HepG2 (cell line): ENCODE data around the gene FLOT2. TPM values are rescaled to one million over a fixed set of nuclear protein-coding genes. Genes with fewer than 3 reads are reported as not detected.

ENCODE experiments used
- ATAC-seq: fragments of 200-7000 bp; cut with Tn5 transposase; 3 replicates; pipeline ENCODE4 v1.9.1; 2020; ENCODE audit warnings: mild to moderate bottlenecking, moderate library complexity
- BruUV-seq: library from RNA; stranded (reverse); fragments of 400-500 nt; replicated peaks from 2 replicates; lab custom pipeline; 2021; lab: Mats Ljungman, UMichigan
- CTCF ChIA-PET: fragments of 300-600 bp; formaldehyde crosslinking; extraction: SDS; loops from one replicate; lab custom pipeline; 2021; ENCODE audit warnings: low total read pairs, inconsistent platforms, low intra/inter-chr PET ratio; lab: Yijun Ruan, JAX
- POLR2A ChIA-PET: fragments of 350-600 bp; sonication (Branson Sonifier 250); formaldehyde crosslinking; loops from one replicate; lab custom pipeline; 2020; ENCODE audit warnings: antibody characterized with exemption, inconsistent platforms; lab: Yijun Ruan, JAX
- DNase-seq: peaks from one replicate; pipeline ENCODE4 v3.0.0-alpha.2; 2015; ENCODE audit warnings: low spot score
- FAIRE-seq: peaks from 3 replicates; lab custom pipeline; 2011; peaks lifted over from hg19 to GRCh38; lab: Jason Lieb, UNC
- H2AFZ ChIP-seq: one replicate; pipeline ENCODE4 v1.6.1; 2011; ENCODE audit warnings: low read length, inconsistent platforms
- H3K27ac ChIP-seq: fragments of 300-600 bp; 3 replicates; pipeline ENCODE4 v1.8.0; 2011; ENCODE audit warnings: mixed run types, mild to moderate bottlenecking, mixed read lengths, low read length, inconsistent platforms; ENCODE audit not compliant: insufficient read depth; ENCODE audit errors: extremely low read length
- H3K27me3 ChIP-seq, 2 experiments: fragments of 200-600 bp in 1 of 2; 2 replicates in 1 of 2; 3 replicates in 1 of 2; pipeline versions ENCODE4 v1.6.0 to v1.8.0; 2011; ENCODE audit warnings: low read length in 2 of 2, mild to moderate bottlenecking in 2 of 2, moderate library complexity in 2 of 2, inconsistent platforms in 1 of 2; ENCODE audit not compliant: insufficient read depth in 2 of 2, control insufficient read depth in 1 of 2
- H3K36me3 ChIP-seq, 2 experiments: fragments of 200-600 bp in 1 of 2; replicated peaks in 1 of 2; 2 replicates in 1 of 2; 3 replicates in 1 of 2; pipeline versions ENCODE4 v1.5.1 to v1.8.0; 2011; ENCODE audit warnings: low read length in 2 of 2, inconsistent platforms in 1 of 2; ENCODE audit not compliant: insufficient read depth in 2 of 2, control insufficient read depth in 1 of 2
- H3K4me1 ChIP-seq: 2 replicates; pipeline ENCODE4 v1.5.1; 2012; ENCODE audit warnings: low read length, inconsistent platforms; ENCODE audit not compliant: insufficient read depth
- H3K4me2 ChIP-seq: 2 replicates; pipeline ENCODE4 v1.6.0; 2011; ENCODE audit warnings: low read depth, low read length, inconsistent platforms
- H3K4me3 ChIP-seq, 3 experiments: fragments of 200-600 bp in 1 of 3; sonication (generic), shearing (Covaris generic) in 1 of 3; replicated peaks in 1 of 3; 2 replicates each; pipeline ENCODE4 v1.5.1; 2011 to 2016; ENCODE audit warnings: low read length in 3 of 3, inconsistent platforms in 2 of 3, low read depth in 2 of 3, mild to moderate bottlenecking in 2 of 3, control low read depth in 1 of 3, mixed read lengths in 1 of 3; ENCODE audit not compliant: insufficient read depth in 1 of 3
- H3K79me2 ChIP-seq: one replicate; pipeline ENCODE4 v1.6.1; 2011; ENCODE audit warnings: low read length, inconsistent platforms; ENCODE audit not compliant: insufficient read depth
- H3K9ac ChIP-seq: 2 replicates; pipeline ENCODE4 v1.6.0; 2011; ENCODE audit warnings: mild to moderate bottlenecking, low read depth, low read length, inconsistent platforms; ENCODE audit not compliant: insufficient read depth
- H3K9me3 ChIP-seq: 2 replicates; pipeline ENCODE4 v1.5.1; 2012; ENCODE audit warnings: mild to moderate bottlenecking, low read length
- H4K20me1 ChIP-seq: 2 replicates; pipeline ENCODE4 v1.6.0; 2011; ENCODE audit warnings: inconsistent platforms, mild to moderate bottlenecking, low read length, moderate library complexity; ENCODE audit not compliant: insufficient read depth
- BRCA1 ChIP-seq: sonication (generic); formaldehyde crosslinking; IDR thresholded peaks from 2 replicates; pipeline ENCODE4 v1.4.0; 2020; ENCODE audit warnings: missing genetic modification reagents
- CENPX ChIP-seq: sonication (generic); formaldehyde crosslinking; IDR thresholded peaks from 2 replicates; pipeline ENCODE4 v1.9.0; 2021; ENCODE audit warnings: mild to moderate bottlenecking, missing genetic modification reagents, moderate library complexity
- FOXA3 ChIP-seq: IDR thresholded peaks from 2 replicates; pipeline ENCODE4 v1.6.1; 2016; ENCODE audit warnings: missing genetic modification reagents, missing compliant biosample characterization
- KLF12 ChIP-seq: sonication (generic); formaldehyde crosslinking; IDR thresholded peaks from 2 replicates; pipeline ENCODE4 v1.4.0; 2020; ENCODE audit warnings: missing genetic modification reagents, borderline replicate concordance
- NFYB ChIP-seq: sonication (generic); formaldehyde crosslinking; IDR thresholded peaks from 2 replicates; pipeline ENCODE4 v1.4.0; 2020; ENCODE audit warnings: missing genetic modification reagents
- SAP130 ChIP-seq: IDR thresholded peaks from 2 replicates; pipeline ENCODE4 v1.6.1; 2016; ENCODE audit warnings: low read depth
- ZNF879 ChIP-seq: sonication (generic); formaldehyde crosslinking; IDR thresholded peaks from 2 replicates; pipeline ENCODE4 v1.8.1; 2023; ENCODE audit warnings: missing genetic modification reagents
- WGBS: methylation state at CpG from one replicate; pipeline ENCODE4 v1.1.6; 2017; ENCODE audit warnings: low lambda C conversion rate; 5-methylcytosine and 5-hydroxymethylcytosine counted together
- in situ Hi-C: cut with HindIII; loops from 2 replicates; pipeline ENCODE4 v1.10.0; 2017; ENCODE audit warnings: low pct_unique_long_range_greater_than_20kb; ENCODE audit not compliant: extremely low pct_ligation_motif_present
- intact Hi-C: fragments of 100-400 bp; cut with micrococcal nuclease; formaldehyde crosslinking; loops from one replicate; pipeline ENCODE4 v1.10.0; 2022; ENCODE audit not compliant: unreplicated experiment
- polyA plus RNA-seq, 8 experiments: library from polyadenylated mRNA; depleted of rRNA in 3 of 8; stranded (reverse) in 7 of 8; unstranded in 1 of 8; fragments of >200 nt; fragmentation: Illumina TruSeq in 4 of 8; extraction: Trizol in 4 of 8; gene quantifications; 2 replicates each; pipeline versions ENCODE4 v1.2.1 to v1.2.3, GENCODE V29; 2011 to 2016; ENCODE audit warnings: low read depth in 4 of 8, missing spikeins in 1 of 8, mixed read lengths in 1 of 8; ENCODE audit not compliant: insufficient read depth in 1 of 8
- total RNA-seq, 5 experiments: library from RNA; depleted of rRNA; stranded (reverse); fragments of >200 nt; fragmentation: Illumina TruSeq; extraction: Trizol; gene quantifications; 2 replicates each; pipeline ENCODE4 v1.2.3, GENCODE V29; 2016; ENCODE audit warnings: low read depth in 1 of 5
- TF ChIP-seq, protein P1 (sequence below): sonication (generic); formaldehyde crosslinking; IDR thresholded peaks from 2 replicates; pipeline ENCODE4 v1.4.0; 2020; ENCODE audit warnings: low read depth, missing genetic modification reagents
- TF ChIP-seq, protein P2 (sequence below): IDR thresholded peaks from 2 replicates; pipeline ENCODE4 v1.6.1; 2018; ENCODE audit warnings: missing genetic modification reagents, mild to moderate bottlenecking, missing compliant biosample characterization

FLOT2 gene
- total and polyA plus RNA-seq, 2 of the 13 experiments (the other 11 are each of a cell fraction or from before 2014, with no cell fraction given): 54.3 to 54.5 TPM

DNA sequence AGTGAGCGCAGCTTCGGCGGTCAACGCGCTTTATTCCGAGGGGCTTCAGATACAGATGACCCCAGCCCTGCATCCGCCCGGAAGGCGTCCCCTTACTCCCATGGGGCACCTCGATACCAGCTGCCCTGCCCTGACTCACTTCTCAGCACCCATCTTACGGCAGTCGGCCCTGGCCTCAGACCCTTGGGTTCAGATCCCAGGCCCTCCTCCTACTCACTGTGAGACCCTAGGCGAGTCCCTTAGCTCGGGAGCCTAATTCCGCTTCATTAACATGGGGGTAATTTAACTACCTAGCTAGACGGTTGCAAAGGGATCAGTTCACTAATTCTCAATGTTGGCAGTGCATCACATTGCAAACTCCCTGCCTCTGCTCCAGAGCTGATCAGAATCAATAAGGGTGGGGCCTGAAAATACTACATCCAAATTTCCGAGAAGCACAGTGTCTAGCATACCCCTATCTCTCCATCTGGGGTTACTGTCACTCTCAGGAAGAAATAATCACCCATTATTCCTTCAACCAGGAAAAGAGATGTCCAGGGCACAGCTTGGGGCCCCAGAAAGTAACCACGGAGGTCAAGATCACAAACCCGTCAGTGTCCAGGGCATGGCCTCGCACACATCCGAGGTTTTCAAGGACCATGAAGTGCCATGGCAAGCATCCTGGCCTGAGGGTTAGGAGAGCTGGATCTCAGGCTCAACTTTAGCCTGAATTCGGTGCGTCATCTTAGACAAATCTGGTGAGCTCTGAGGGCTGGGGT, 415 bp upstream of the FLOT2 start (continued):
- TF ChIP-seq KLF12 (CRISPR knock-in tag) (0 out of 2 replicates have a peak, but pooled peaks have one; percentile 65), SAP130 (CRISPR knock-in tag) (no peak), NFYB (CRISPR knock-in tag) (no peak), FOXA3 (CRISPR knock-in tag) (no peak; the same call in 1 of the 2 replicates)
- TF ChIP-seq, protein P1, sequence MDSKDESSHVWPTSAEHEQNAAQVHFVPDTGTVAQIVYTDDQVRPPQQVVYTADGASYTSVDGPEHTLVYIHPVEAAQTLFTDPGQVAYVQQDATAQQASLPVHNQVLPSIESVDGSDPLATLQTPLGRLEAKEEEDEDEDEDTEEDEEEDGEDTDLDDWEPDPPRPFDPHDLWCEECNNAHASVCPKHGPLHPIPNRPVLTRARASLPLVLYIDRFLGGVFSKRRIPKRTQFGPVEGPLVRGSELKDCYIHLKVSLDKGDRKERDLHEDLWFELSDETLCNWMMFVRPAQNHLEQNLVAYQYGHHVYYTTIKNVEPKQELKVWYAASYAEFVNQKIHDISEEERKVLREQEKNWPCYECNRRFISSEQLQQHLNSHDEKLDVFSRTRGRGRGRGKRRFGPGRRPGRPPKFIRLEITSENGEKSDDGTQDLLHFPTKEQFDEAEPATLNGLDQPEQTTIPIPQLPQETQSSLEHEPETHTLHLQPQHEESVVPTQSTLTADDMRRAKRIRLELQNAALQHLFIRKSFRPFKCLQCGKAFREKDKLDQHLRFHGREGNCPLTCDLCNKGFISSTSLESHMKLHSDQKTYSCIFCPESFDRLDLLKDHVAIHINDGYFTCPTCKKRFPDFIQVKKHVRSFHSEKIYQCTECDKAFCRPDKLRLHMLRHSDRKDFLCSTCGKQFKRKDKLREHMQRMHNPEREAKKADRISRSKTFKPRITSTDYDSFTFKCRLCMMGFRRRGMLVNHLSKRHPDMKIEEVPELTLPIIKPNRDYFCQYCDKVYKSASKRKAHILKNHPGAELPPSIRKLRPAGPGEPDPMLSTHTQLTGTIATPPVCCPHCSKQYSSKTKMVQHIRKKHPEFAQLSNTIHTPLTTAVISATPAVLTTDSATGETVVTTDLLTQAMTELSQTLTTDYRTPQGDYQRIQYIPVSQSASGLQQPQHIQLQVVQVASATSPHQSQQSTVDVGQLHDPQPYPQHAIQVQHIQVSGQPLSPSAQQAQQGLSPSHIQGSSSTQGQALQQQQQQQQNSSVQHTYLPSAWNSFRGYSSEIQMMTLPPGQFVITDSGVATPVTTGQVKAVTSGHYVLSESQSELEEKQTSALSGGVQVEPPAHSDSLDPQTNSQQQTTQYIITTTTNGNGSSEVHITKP (CRISPR knock-in tag): no peak
- TF ChIP-seq, protein P2, sequence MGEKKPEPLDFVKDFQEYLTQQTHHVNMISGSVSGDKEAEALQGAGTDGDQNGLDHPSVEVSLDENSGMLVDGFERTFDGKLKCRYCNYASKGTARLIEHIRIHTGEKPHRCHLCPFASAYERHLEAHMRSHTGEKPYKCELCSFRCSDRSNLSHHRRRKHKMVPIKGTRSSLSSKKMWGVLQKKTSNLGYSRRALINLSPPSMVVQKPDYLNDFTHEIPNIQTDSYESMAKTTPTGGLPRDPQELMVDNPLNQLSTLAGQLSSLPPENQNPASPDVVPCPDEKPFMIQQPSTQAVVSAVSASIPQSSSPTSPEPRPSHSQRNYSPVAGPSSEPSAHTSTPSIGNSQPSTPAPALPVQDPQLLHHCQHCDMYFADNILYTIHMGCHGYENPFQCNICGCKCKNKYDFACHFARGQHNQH (CRISPR knock-in tag): no peak

DNA sequence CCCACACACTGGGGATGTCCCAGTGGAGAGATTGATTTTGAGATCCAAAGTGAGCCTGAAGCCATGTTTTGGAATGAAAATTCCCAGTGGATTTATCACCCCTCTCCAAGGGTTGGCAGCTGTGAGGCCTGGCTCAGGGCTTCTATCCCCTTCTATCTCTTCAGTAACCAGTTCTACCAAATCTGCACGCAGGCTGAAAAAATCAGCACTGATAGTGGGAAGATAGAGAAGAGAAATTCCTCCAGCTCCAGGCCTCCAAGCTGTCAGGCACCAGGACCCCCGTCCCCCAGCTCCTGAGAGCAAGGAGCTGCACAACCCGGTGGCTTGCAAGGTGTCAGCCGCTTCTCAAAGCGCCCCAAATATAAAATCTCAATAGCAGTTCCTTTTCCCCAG, 1.0 kb downstream of the FLOT2 start:
- in situ Hi-C loops (loop anchor here (25.0 kb wide), 1 partner anchor 259 kb away; the partner anchor contains the start of gene BLTP2), intact Hi-C loops (loop anchor here (5.0 kb wide), 1 partner anchor 134 kb away; no protein-coding TSS in a partner anchor)
- CTCF ChIA-PET: no interaction called here
- Histone ChIP-seq H4K20me1 (no peaks in the 10 kb centered on the region; the same call in none of the 2 replicates), H2AFZ (no peak overlapping the region), H3K4me2 (peak overlapping the region; percentile 90), H3K79me2 (peaks cover 23% of the 10 kb centered on the region), H3K4me1 (peaks cover 47% of the 10 kb centered on the region), H3K4me3 (peak overlapping the region; percentile 76 to 93 (median 89)), H3K9me3 (no peaks in the 10 kb centered on the region), H3K9ac (peak overlapping the region; percentile 83), H3K27ac (peak overlapping the region; percentile 84), H3K36me3 (peaks cover 0 to 5% of the 10 kb centered on the region in 2 experiments; a peak in 2 of 5 replicates), H3K27me3 (no peaks in the 10 kb centered on the region)
- POLR2A ChIA-PET: interaction anchor here (1.2 to 3.5 kb wide), 6 partner anchors 12 to 169 kb away, joined by 4 to 16 read pairs (median 5); partner anchors contain the start of genes NEK8 and PHF12
- TF ChIP-seq BRCA1 (CRISPR knock-in tag) (0 out of 2 replicates have a peak, but pooled peaks have one; percentile 3), CENPX (no peak), ZNF879 (0 out of 2 replicates have a peak, but pooled peaks have one; percentile 14)
- DNase-seq (no peak), ATAC-seq (no peak), FAIRE-seq (no peak)
- 0% methylated on average over 5 of the region's 5 CpGs for WGBS
- BruUV-seq: no TSS peak
